ENCODE measurements around the gene PDCL2. TPM values are rescaled to one million over a fixed set of nuclear protein-coding genes. Genes with fewer than 3 reads are reported as not detected.
"Not testable (repeated sequence)": the region's sequence is repeated elsewhere in the genome, so short reads cannot be mapped to it uniquely, and the experiment has no call there.

Gene PDCL2
- total RNA-seq, 1 donor from 2014 or later, result not detected

GRCh38 chr4:55560096-55560495 lies 31.9 kb downstream of the PDCL2 start:
- TF ChIP-seq CTCF (IDR thresholded peaks at IDR 0.05; ENCODE audit: insufficient read depth, low read length, poor library complexity, severe bottlenecking), result no peak
- no peaks in the 10 kb centered on the region for H3K27me3 ChIP-seq (ENCODE audit: control insufficient read depth, insufficient read depth, low read length)
- H3K4me3 ChIP-seq (ENCODE audit: low read depth, low read length), result no peak overlapping the region
- DNase-seq (ENCODE audit: low read depth), result no peak
- H3K36me3 ChIP-seq (ENCODE audit: control insufficient read depth, insufficient read depth, low read length), result no peaks in the 10 kb centered on the region

- no peaks in the 10 kb centered on the region for H3K36me3 ChIP-seq (ENCODE audit: control insufficient read depth, insufficient read depth, low read length)
- TF ChIP-seq CTCF (IDR thresholded peaks at IDR 0.05; ENCODE audit: insufficient read depth, low read length, poor library complexity, severe bottlenecking), result peak; percentile 41
- no peaks in the 10 kb centered on the region for H3K27me3 ChIP-seq (ENCODE audit: control insufficient read depth, insufficient read depth, low read length)
- H3K4me3 ChIP-seq (ENCODE audit: low read depth, low read length), result no peak overlapping the region
- no peak for DNase-seq (ENCODE audit: low read depth)
These were observed 37.5 kb downstream of the PDCL2 start for GRCh38 chr4:55554453-55555030.

GRCh38 chr4:55553441-55554201 lies 38.4 kb downstream of the PDCL2 start:
- Histone ChIP-seq H3K4me3 (ENCODE audit: low read depth, low read length) (no peak overlapping the region), H3K36me3 (ENCODE audit: control insufficient read depth, insufficient read depth, low read length) (no peaks in the 10 kb centered on the region), H3K27me3 (ENCODE audit: control insufficient read depth, insufficient read depth, low read length) (no peaks in the 10 kb centered on the region)
- TF ChIP-seq CTCF (IDR thresholded peaks at IDR 0.05; ENCODE audit: insufficient read depth, low read length, poor library complexity, severe bottlenecking), result no peak
- DNase-seq (ENCODE audit: low read depth), result no peak

- H3K4me3 ChIP-seq (ENCODE audit: low read depth, low read length); H3K27me3 ChIP-seq (ENCODE audit: control insufficient read depth, insufficient read depth, low read length); H3K36me3 ChIP-seq (ENCODE audit: control insufficient read depth, insufficient read depth, low read length); DNase-seq (ENCODE audit: low read depth): not testable (repeated sequence)
These were observed 40.1 kb downstream of the PDCL2 start for GRCh38 chr4:55551964-55552363.

- peak; percentile 48 for DNase-seq (ENCODE audit: low read depth)
- H3K36me3 ChIP-seq (ENCODE audit: control insufficient read depth, insufficient read depth, low read length), result no peaks in the 10 kb centered on the region
- no peak for TF ChIP-seq CTCF (IDR thresholded peaks at IDR 0.05; ENCODE audit: insufficient read depth, low read length, poor library complexity, severe bottlenecking)
- H3K27me3 ChIP-seq (ENCODE audit: control insufficient read depth, insufficient read depth, low read length), result no peaks in the 10 kb centered on the region
- H3K4me3 ChIP-seq (ENCODE audit: low read depth, low read length), result no peak overlapping the region
These were observed 42.2 kb downstream of the PDCL2 start for GRCh38 chr4:55549888-55550287.

- no peak for DNase-seq (ENCODE audit: low read depth)
- Histone ChIP-seq H3K36me3 (ENCODE audit: control insufficient read depth, insufficient read depth, low read length) (no peaks in the 10 kb centered on the region), H3K27me3 (ENCODE audit: control insufficient read depth, insufficient read depth, low read length) (no peaks in the 10 kb centered on the region), H3K4me3 (ENCODE audit: low read depth, low read length) (no peak overlapping the region)
- TF ChIP-seq CTCF (IDR thresholded peaks at IDR 0.05; ENCODE audit: insufficient read depth, low read length, poor library complexity, severe bottlenecking), result no peak
These were observed 44.1 kb downstream of the PDCL2 start for GRCh38 chr4:55547918-55548317.

Measured in kidney epithelial cell (primary cell).